HG02852 (cell line): ENCODE data around the gene ATG16L1.

ENCODE experiments used
- ATAC-seq: cut with Tn5 transposase; IDR thresholded peaks from one replicate; pipeline ENCODE4 v1.9.1; 2021; ENCODE audit warnings: mild to moderate bottlenecking, moderate library complexity; ENCODE audit not compliant: unreplicated experiment

ATG16L1 gene

GRCh38 chr2:233258211-233258610 is 6.7 kb downstream of the ATG16L1 start:
- no peak for ATAC-seq

GRCh38 chr2:233259730-233260129 is 8.3 kb downstream of the ATG16L1 start:
- no peak for ATAC-seq

DNA sequence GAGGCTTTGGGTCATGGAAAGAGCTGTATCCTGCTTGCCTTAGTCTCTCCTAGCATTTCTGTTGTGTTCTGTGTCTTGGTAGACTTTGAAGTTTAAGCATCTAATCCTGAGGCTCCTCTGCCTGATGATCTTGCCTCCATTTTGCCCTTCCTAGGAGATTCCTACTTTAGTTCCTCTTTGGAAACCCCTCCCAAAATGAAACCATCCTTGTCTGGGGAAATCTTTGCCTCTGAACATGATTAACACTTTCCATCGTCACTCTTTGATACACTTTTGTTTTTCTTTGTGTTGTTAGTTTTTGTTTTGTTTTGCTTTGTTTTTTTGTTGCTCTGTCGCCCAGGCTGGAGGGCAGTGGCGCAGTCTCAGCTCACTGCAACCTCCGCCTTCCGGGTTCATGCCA is 9.2 kb downstream of the ATG16L1 start:
- ATAC-seq: no peak

- ATAC-seq: peak; percentile 68
Observed at GRCh38 chr2:233261819-233262555, 10.5 kb downstream of the ATG16L1 start.

GRCh38 chr2:233262562-233262961 is 11.1 kb downstream of the ATG16L1 start:
- ATAC-seq: no peak

DNA sequence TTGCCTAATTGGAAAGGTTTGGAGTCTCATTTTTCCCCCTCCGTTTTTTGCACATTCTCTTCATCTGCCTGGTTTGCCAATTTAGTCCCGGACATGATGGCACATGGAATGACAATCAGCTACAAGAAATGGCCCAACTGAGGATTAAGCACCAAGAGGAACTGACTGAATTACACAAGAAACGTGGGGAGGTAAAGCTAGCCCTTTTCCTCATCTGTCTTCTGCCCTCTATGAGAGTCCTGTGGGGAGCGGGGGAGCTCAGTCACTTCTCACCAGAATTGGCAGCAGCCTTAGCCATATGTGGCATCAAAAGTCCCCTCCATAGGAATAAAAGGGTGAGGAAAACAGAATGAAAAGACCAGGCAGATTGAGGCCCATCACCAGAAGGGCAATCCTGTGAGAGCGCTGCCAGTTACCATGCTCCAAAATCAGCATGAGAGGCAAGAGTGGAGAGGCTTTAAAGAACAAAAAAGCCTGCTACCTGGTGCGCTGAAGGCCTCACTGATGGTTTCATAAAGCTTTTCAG is 11.6 kb downstream of the ATG16L1 start:
- no peak for ATAC-seq

DNA sequence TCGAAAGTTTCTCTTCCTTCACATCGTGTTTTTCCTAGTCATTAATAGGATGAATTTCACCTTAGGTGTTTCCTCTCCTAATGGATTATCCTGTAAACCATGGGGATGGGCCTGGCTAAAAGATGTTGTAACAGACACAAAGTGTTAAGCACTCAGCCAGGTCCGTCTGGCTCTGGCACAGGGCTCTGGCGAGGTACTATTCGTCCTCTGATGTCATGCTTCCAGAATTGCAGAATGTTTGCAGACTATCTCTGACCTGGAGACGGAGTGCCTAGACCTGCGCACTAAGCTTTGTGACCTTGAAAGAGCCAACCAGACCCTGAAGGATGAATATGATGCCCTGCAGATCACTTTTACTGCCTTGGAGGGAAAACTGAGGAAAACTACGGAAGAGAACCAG is 13.2 kb downstream of the ATG16L1 start:
- no peak for ATAC-seq

- peak; percentile 33 for ATAC-seq
Observed at GRCh38 chr2:233265899-233266431, 14.5 kb downstream of the ATG16L1 start.

GRCh38 chr2:233266481-233266880 is 15.0 kb downstream of the ATG16L1 start:
- no peak for ATAC-seq

DNA sequence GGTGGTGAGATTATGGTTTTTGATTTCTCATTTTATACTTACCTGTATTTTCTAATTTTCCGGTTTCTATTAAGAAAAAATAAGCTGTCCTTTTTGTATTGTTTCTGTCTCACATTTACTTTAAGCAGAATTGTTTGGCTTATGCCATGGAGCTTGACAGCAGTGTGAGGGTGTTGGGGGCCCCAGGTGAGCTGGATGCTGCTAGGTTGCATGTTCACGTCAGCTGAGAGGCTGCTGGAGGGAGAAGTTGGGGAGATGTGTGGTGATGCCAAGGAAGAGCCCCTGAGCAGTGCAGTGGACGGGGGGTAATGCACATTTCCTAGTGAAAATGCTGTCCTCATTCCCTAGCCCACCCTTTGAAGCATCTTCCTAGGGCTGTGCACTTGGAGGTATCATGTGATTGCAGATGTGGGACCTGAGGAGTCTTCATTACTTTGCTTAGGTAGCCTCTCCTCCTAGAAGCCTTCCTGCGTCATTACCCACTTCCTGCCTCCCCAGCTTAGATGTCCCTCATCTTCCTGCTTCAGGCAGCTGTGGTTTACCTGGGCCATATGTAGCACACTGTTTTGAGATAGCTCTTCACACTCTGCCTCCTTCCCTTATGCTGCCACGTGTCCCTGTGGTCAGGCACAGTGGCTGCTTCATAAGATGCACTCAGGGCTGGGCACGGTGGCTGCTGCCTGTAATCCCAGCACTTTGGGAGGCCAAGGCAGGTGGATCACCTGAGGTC is 16.2 kb downstream of the ATG16L1 start:
- peak; percentile 81 for ATAC-seq

DNA sequence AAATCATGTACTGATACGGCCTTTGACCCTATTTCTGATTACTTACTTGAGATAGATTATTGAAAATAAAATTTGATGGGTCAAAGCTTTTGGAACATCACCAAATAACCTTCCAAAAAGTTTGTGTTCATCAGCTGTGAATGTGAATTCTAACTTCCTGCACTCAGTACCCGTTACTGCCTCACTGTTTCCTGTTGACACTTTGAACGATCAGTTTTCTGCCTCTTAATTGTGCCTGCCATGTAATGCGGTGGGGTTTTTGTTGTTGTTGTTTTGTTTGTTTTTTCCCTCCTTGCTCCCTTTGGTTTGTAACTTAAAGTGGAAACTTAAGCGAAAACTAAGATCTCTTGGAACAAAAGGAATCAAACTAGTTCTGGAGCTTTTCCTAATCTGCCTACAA is 18.9 kb downstream of the ATG16L1 start:
- ATAC-seq: no peak

- ATAC-seq: no peak
Observed at GRCh38 chr2:233270951-233271350, 19.5 kb downstream of the ATG16L1 start.

DNA sequence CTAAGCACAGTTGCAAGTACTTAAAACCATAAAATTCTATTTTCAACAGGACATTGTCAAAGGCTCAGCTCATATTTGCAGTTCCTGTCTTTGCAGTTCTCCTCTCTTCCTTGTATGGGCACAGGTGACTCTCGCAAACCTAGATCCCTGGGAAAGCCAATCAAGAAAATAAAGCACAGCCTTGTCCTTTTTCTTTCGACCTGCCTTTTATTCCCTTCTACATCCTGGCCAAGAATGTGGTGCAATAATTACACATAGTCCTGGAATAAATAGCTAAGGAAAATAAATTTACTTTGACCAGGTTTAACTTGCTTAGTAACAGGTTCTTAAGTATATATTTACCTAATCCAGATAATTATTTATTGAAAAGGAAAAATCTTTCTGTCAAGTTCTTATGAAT is 20.2 kb downstream of the ATG16L1 start:
- ATAC-seq: no peak

DNA sequence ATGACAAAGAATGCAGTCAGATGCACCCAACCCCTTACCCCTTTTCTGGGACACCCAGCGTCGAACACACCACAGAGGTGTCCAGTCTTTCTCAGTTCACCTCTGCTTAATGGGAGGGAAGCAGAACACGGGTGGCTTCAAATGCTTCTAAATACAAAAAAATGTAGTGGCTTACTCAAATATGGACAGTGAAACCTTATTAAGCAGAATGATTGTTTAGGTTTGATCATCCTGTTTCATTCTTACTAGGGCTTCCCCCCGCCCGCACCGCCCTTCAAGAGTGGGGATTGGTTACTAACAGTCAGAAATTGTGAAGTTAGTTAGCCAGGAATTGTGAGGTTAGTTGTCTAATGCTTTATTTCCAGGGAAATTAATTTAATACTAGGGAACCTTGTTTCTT is 21.6 kb downstream of the ATG16L1 start:
- no peak for ATAC-seq

DNA sequence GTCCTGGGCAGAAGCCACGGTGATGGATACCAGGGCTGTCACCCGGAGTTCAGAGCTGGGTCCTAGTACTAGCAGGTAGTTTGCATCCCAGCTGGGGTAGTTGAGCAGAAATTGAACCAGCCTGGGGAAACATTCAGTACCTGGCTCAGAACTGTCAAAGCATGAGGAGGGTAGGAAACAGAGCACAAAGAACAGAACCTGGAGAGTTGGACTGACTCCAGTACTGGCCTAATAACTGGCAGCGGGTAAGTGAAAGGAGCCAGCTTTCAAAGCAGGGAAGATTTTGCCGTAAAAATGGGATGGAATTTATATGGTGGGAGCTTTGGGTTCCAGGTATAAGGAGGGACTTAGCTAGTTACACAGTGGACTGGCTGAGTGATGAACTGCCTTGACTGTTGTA is 23.8 kb downstream of the ATG16L1 start:
- no peak for ATAC-seq

DNA sequence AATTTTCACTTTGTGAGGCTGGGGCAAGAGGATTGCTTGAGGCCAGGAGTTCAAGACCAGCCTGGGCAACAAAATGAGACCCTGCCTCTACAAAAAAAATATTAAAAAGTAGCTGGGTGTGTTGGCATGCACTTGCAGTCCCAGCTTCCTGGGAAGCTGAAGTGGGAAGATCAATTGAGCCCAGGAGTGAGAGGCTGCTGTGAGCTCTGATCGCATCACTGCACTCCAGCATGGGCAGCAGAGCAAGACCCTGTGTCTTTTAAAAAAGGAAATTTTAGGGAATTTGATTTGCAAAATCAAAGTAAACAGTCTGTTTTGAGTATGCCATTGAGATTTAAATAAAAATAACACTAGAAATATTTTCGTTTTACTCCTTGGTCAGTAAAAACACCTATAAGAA is 27.4 kb downstream of the ATG16L1 start:
- no peak for ATAC-seq

- ATAC-seq: no peak
Observed at GRCh38 chr2:233280114-233280693, 28.7 kb downstream of the ATG16L1 start.

GRCh38 chr2:233281553-233281952 is 30.1 kb downstream of the ATG16L1 start:
- no peak for ATAC-seq

DNA sequence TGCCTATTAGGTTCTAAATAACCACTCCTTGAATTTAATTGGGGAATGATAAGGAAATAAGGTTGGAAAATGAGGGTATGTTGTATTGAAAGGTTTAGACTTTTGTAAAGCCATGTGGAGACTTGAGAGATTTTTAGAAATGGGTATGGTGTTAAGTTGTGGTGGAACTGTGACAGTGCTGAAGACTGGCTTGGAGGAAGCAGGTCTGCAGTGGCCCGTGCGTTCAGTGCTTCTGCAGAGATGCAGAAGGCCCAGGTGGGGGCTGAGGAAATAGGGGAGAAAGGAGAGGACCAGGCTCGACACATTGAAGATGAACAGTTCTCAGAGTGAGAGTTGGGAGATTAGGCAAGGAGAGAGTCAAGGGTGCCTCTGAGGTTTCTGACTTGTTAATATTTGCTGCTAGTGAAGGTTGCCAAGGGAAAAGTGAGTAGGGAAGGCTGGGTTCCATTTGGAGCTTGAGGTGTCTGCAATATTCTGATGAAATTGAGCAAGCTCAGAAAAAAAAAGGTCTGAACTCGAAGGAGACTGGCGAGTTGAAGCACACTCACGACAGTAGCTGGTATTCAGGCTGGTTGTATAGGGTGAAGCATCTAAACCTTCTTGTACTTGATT is 30.6 kb downstream of the ATG16L1 start:
- no peak for ATAC-seq

DNA sequence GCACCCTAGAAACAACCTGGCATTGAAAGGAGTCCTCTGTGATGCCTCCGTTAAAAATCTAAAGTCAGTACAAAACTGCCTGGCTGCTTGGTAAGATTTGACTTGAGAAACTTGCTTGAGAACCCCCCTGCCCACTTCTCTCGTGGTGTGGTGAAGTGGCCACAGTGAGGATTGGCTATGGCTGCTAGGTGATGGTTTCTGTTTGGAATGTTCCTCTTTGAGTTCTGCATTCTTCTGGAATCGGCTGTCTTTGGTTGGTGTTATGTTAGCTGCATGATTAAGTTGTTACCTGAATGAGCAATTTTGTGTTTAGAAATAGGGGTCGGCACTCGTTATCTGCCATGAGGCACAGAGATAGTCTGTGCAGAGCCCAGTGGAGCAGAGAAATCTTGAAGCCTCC is 34.4 kb downstream of the ATG16L1 start:
- ATAC-seq: no peak

DNA sequence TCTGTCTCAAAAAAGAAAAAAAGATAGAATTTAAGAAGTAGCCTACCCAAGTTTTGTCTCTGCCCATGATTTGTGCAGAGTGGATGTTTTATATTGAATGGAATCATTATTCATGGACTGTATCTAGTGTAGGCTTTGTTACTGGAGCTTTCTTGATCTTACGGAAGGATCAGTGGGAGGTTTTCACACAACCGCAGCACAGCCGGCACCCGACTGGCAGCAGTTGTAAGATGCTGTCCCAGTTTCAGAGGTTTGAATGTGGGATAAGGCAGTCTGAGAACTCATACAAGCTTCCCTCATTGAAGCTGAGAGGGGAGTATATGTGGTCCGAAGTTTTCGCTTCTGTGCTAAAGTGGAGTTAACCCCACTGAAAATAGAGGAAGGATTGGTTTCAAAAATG is 36.4 kb downstream of the ATG16L1 start:
- ATAC-seq: no peak
